Tibial artery (tissue), 4 donors: ENCODE results near the gene ANKS1A.

ENCODE experiments used
- DNase-seq, 2 donors: peaks; one replicate each; pipeline ENCODE4 v3.0.0-alpha.2; 2019
- H3K27ac ChIP-seq, 2 donors: fragments of 200-600 bp; sonication (generic) in 1 of 2; 1 replicate in 1 of 2; 2 replicates in 1 of 2; pipeline ENCODE4 v1.5.1; 2018 to 2019; ENCODE audit warnings: mild to moderate bottlenecking in 1 of 2
- H3K27me3 ChIP-seq, 2 donors: fragments of 200-600 bp; sonication (generic) in 1 of 2; one replicate each; pipeline versions ENCODE4 v1.5.1 to v1.6.0; 2016 to 2019
- H3K36me3 ChIP-seq, 3 donors: fragments of 200-600 bp; sonication (generic) in 2 of 3; one replicate each; pipeline ENCODE4 v1.5.1; 2016 to 2019; ENCODE audit warnings: mild to moderate bottlenecking in 2 of 3
- H3K4me1 ChIP-seq, 4 donors: fragments of 200-600 bp; sonication (generic) in 2 of 4; 1 replicate in 3 of 4; 2 replicates in 1 of 4; pipeline ENCODE4 v1.5.1; 2016 to 2019
- H3K4me3 ChIP-seq, 2 donors: fragments of 200-600 bp; sonication (generic) in 1 of 2; 1 replicate in 1 of 2; 2 replicates in 1 of 2; pipeline ENCODE4 v1.5.1; 2018 to 2019; ENCODE audit warnings: mild to moderate bottlenecking in 2 of 2
- H3K9me3 ChIP-seq, 3 donors: fragments of 200-600 bp; sonication (generic) in 1 of 3; one replicate each; pipeline ENCODE4 v1.5.1; 2016 to 2019
- CTCF ChIP-seq, 2 experiments: fragments of 200-600 bp in 1 of 2; fragments of 450-650 bp in 1 of 2; IDR thresholded peaks; one replicate each; pipeline ENCODE4 v1.5.1; 2017 to 2019; ENCODE audit warnings: antibody characterized with exemption in 2 of 2, mild to moderate bottlenecking in 1 of 2, moderate library complexity in 1 of 2
- intact Hi-C: fragments of 100-400 bp; cut with DNase I; formaldehyde crosslinking; loops from one replicate; pipeline ENCODE4 v1.15.0; 2023; ENCODE audit warnings: low total_unique reads

Gene ANKS1A

GRCh38 chr6:34979218-34979617 lies 90.2 kb downstream of the ANKS1A start:
- peaks cover 0 to 6% (median 0%) of the 10 kb centered on the region in 4 donors for H3K4me1 ChIP-seq
- peaks cover 7 to 29% (median 10%) of the 10 kb centered on the region in 3 donors for H3K36me3 ChIP-seq
- no peaks in the 10 kb centered on the region for H3K27me3 ChIP-seq
- H3K4me3 ChIP-seq = no peak overlapping the region
- no peak overlapping the region for H3K27ac ChIP-seq
- H3K9me3 ChIP-seq = no peaks in the 10 kb centered on the region
- no peak for TF ChIP-seq CTCF (IDR thresholded peaks at IDR 0.05)
- no peak for DNase-seq
- intact Hi-C loops = no loop called here

- Histone ChIP-seq H3K27me3 (no peaks in the 10 kb centered on the region), H3K4me1 (peaks cover 0 to 6% (median 0%) of the 10 kb centered on the region in 4 donors), H3K36me3 (peaks cover 9 to 37% (median 18%) of the 10 kb centered on the region in 3 donors), H3K27ac (no peak overlapping the region), H3K4me3 (no peak overlapping the region), H3K9me3 (no peaks in the 10 kb centered on the region)
- intact Hi-C loops = loop anchor here (10.0 kb wide), 1 partner anchor 265 kb away; no protein-coding TSS in a partner anchor
- no peak for DNase-seq
- no peak for TF ChIP-seq CTCF (IDR thresholded peaks at IDR 0.05)
These were observed 90.9 kb downstream of the ANKS1A start for GRCh38 chr6:34979994-34980393.

- no peak overlapping the region for H3K27ac ChIP-seq
- intact Hi-C loops = loop anchor here (10.0 kb wide), 1 partner anchor 263 kb away; no protein-coding TSS in a partner anchor
- no peaks in the 10 kb centered on the region for H3K9me3 ChIP-seq
- TF ChIP-seq CTCF (IDR thresholded peaks at IDR 0.05) = no peak
- H3K4me1 ChIP-seq = peaks cover 0 to 6% (median 0%) of the 10 kb centered on the region in 4 donors
- no peak for DNase-seq
- H3K4me3 ChIP-seq = no peak overlapping the region
- H3K27me3 ChIP-seq = no peaks in the 10 kb centered on the region
- H3K36me3 ChIP-seq = peaks cover 17 to 50% (median 31%) of the 10 kb centered on the region in 3 donors
These were observed 92.3 kb downstream of the ANKS1A start for GRCh38 chr6:34981366-34981765.

- no peaks in the 10 kb centered on the region for H3K27me3 ChIP-seq
- H3K27ac ChIP-seq = no peak overlapping the region
- TF ChIP-seq CTCF (IDR thresholded peaks at IDR 0.05) = no peak
- H3K4me3 ChIP-seq = no peak overlapping the region
- no peaks in the 10 kb centered on the region for H3K9me3 ChIP-seq
- no peak for DNase-seq
- intact Hi-C loops = loop anchor here (10.0 kb wide), 1 partner anchor 263 kb away; no protein-coding TSS in a partner anchor
- peaks cover 0 to 7% (median 0%) of the 10 kb centered on the region in 4 donors for H3K4me1 ChIP-seq
- peaks cover 17 to 54% (median 32%) of the 10 kb centered on the region in 3 donors for H3K36me3 ChIP-seq
These were observed 92.9 kb downstream of the ANKS1A start for GRCh38 chr6:34981951-34982350.

- peak; percentile 13 to 16 for TF ChIP-seq CTCF (IDR thresholded peaks at IDR 0.05)
- peaks cover 17 to 55% (median 32%) of the 10 kb centered on the region in 3 donors for H3K36me3 ChIP-seq
- no peak overlapping the region for H3K4me3 ChIP-seq
- no peaks in the 10 kb centered on the region for H3K9me3 ChIP-seq
- intact Hi-C loops = loop anchor here (10.0 kb wide), 1 partner anchor 262 kb away; no protein-coding TSS in a partner anchor
- H3K27ac ChIP-seq = no peak overlapping the region
- peaks cover 0 to 12% (median 0%) of the 10 kb centered on the region in 4 donors for H3K4me1 ChIP-seq
- no peak for DNase-seq
- H3K27me3 ChIP-seq = no peaks in the 10 kb centered on the region
These were observed 93.4 kb downstream of the ANKS1A start for GRCh38 chr6:34982424-34982852.
